ENCODE measurements around the gene THSD4.

The THSD4 gene

DNA sequence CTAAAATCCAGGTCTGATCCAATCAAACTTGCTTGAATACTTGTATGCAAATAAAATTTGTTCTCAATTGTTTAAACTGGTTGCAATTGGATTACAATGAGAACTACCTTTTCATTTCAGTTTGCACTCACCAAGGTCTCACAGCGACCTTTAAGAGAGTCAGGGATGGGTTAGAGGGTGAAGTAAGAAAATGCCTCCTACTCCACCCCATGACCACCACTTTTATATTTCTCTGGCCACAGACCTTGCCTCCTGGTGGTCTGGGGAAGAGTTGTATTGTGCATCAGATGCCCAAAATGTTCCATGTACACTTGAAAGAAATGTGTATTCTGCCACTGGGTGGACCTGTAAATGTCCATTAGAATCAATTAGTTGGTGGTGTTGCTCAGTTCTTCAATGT lies 16.4 kb upstream of the THSD4 start:
- no peak for DNase-seq

- no peak for DNase-seq
These were observed 12.1 kb upstream of the THSD4 start for GRCh38 chr15:71103102-71103676.

- no peak for DNase-seq
These were observed 10.6 kb upstream of the THSD4 start for GRCh38 chr15:71104636-71105035.

GRCh38 chr15:71105444-71105843 lies 9.8 kb upstream of the THSD4 start:
- no peak for DNase-seq

DNA sequence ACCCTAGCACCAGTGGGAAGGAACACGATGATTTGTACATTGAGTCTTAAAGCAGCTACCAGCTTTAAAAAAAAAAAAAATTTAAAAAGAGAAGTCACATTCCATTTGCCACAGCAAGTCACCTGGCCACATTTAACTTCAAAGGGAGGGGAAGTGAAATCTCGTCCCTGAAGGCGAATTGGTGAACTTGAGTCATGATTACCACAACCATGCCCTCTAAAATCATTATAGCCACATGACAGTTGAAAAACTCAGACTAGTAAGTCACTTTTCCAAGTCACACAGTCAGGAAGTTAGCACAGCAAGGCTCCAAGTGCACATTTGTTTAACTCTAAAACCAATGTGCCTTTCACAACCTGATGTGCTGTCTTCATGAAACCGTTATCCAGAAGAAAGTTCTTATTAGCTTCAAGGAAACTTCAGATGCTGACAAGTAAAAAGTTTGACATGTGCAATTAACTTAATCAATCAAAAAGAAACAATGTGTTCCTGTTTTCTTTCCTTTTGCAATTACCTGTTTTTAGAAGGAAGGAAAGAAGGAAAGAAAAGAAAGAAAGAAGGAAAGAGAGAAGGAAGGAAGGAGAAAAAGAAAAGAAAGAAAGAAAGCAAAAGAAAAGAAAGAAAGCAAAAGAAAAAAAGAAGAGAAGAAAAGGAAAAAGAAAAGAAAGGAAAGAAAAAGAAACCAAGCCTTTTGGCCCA lies 8.3 kb upstream of the THSD4 start:
- DNase-seq = no peak

- no peak for DNase-seq
These were observed 7.8 kb upstream of the THSD4 start for GRCh38 chr15:71107501-71107815.

- no peak for DNase-seq
These were observed 6.1 kb upstream of the THSD4 start for GRCh38 chr15:71109130-71109529.

- DNase-seq = no peak
These were observed 5.4 kb upstream of the THSD4 start for GRCh38 chr15:71109905-71110304.

GRCh38 chr15:71110405-71111180 lies 4.7 kb upstream of the THSD4 start:
- no peak for DNase-seq

DNA sequence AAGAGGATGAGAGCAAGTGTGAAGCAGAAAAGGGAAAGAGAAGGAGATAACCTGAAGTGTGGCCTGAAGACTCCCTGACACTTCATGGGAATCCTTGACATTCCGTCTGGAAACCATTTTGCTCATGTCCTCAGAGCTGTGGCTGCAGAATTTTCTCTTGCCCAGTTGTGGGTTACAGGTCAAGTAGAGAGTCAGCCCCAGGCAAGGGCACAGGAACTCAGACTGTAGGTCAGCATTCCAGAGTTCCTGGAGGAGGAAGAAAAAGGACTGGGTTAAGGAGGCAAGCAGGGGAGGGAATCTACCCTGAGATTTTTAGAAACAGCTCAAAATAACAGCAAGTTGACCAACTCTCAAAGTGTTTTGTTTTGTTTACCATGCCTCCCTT lies 4.1 kb upstream of the THSD4 start:
- no peak for DNase-seq

GRCh38 chr15:71111950-71112349 lies 3.3 kb upstream of the THSD4 start:
- no peak for DNase-seq

DNA sequence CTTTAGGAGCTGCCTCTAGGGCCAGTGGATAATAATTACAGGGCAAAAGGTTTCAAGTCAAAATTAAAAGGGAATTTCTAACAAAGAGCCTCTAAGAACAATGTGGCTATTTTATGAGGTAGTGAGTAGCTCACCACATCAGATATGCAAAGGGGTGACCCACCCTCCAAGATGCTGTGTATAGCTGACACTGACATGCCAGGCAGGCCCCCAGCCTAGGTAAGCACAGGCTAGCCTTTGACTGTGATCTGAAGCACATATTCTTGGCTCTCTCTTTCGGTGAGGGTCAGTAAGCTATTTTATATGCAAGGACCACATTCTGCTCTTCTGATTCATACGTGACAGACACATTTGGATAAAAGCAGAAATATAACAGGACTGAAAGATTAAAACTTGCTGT lies 2.8 kb upstream of the THSD4 start:
- DNase-seq = no peak

DNA sequence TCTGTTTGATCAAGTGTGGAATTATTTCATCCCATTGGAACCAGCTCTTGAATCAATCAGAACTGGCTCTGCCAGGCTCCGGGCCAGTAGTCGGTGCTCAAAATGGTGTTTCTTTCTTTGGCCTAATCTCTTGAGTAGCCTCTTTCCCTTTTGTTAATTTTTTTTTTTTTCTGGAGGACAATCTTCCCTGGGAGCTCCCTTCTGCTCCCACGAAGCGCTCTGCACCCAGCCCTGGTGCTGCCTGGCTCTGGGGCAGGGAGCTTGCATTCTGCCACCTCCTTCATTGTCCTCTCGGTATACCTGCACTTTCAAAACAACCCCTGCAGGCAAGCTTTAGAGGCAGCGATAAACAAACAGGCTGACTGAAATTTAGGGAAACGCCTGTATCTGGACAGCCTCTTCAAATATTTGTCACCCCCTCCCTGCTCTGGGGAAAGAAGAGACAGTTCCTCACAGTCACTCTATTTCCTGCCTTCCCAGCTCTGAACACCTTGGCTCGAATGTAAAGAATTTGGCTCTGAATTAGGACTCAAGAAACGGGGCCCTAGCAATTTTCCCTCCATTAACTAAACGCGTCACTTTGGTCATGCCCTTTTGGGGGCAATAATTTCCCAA lies 1.1 kb upstream of the THSD4 start:
- no peak for DNase-seq

- DNase-seq = no peak
These were observed 488 bp downstream of the THSD4 start for GRCh38 chr15:71115567-71116351.

- DNase-seq = no peak
These were observed 1.1 kb downstream of the THSD4 start for GRCh38 chr15:71116366-71116765.

- DNase-seq = no peak
These were observed 1.7 kb downstream of the THSD4 start for GRCh38 chr15:71116942-71117341.

DNA sequence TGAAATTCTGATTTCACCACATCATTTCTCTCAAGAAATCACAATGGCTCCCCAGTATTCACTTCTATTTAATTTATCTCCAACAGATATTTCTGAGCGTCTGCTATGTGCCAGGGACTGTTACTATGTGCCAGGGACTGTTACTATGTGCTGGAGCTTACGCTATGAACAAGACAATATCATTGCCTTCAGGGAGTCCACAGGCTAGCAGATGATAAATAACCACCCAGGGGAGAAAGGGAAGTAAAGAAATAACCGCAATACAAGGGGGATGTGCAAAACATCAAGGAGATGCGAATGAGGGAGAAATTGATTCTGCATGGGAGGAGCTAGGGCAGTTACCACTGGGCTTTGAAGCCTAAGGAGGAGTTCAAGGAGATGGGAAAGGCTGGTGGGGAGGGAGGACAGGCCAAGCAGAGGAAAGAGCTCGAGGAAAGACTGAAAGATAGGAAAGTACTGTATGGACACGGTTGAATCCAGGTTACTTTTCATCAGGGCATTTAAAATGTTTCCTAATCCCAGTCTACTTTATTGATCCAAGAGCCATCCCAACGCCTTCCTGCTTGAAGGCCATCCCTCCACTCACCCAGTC lies 2.5 kb downstream of the THSD4 start:
- DNase-seq = no peak

GRCh38 chr15:71118345-71118744 lies 3.1 kb downstream of the THSD4 start:
- DNase-seq = no peak

- no peak for DNase-seq
These were observed 3.8 kb downstream of the THSD4 start for GRCh38 chr15:71118881-71119632.

GRCh38 chr15:71120428-71120944 lies 5.2 kb downstream of the THSD4 start:
- DNase-seq = no peak

- DNase-seq = no peak
These were observed 6.2 kb downstream of the THSD4 start for GRCh38 chr15:71121442-71121841.
